Aorta (tissue), 5 donors: ENCODE measurements around the gene B4GALNT4. TPM values are rescaled to one million over a fixed set of nuclear protein-coding genes. Genes with fewer than 3 reads are reported as not detected.
A peak's percentile ranks its signal among the peaks of the same experiment; 100 is the strongest.
"Not testable (repeated sequence)": the region's sequence is repeated elsewhere in the genome, so short reads cannot be mapped to it uniquely, and the experiment has no call there.

Experiments
- ATAC-seq: fragments of 200-7000 bp; cut with Tn5 transposase; one replicate; pipeline ENCODE4 v1.9.1; 2022; ENCODE audit warnings: moderate library complexity; ENCODE audit not compliant: low FRiP score
- DNase-seq, 2 donors: peaks; one replicate each; pipeline ENCODE4 v3.0.0-alpha.2; 2020
- H3K27ac ChIP-seq, 2 donors: one replicate each; pipeline ENCODE4 v1.5.1; 2013; ENCODE audit warnings: low read length in 2 of 2, mild to moderate bottlenecking in 2 of 2, moderate library complexity in 2 of 2, control low read depth in 1 of 2, inconsistent platforms in 1 of 2, low read depth in 1 of 2
- H3K27me3 ChIP-seq, 2 donors: one replicate each; pipeline ENCODE4 v1.6.1; 2013; ENCODE audit warnings: control low read depth in 1 of 2, low read length in 1 of 2, mild to moderate bottlenecking in 1 of 2, moderate library complexity in 1 of 2; ENCODE audit not compliant: insufficient read depth in 2 of 2, control insufficient read depth in 1 of 2
- H3K36me3 ChIP-seq, 2 donors: one replicate each; pipeline ENCODE4 v1.6.1; 2013; ENCODE audit warnings: control low read depth in 1 of 2, low read length in 1 of 2, mild to moderate bottlenecking in 1 of 2; ENCODE audit not compliant: insufficient read depth in 2 of 2, control insufficient read depth in 1 of 2
- H3K4me1 ChIP-seq, 2 donors: one replicate each; pipeline ENCODE4 v1.6.1; 2013; ENCODE audit warnings: low read length in 2 of 2, control low read depth in 1 of 2, mild to moderate bottlenecking in 1 of 2, moderate library complexity in 1 of 2; ENCODE audit not compliant: insufficient read depth in 2 of 2, control insufficient read depth in 1 of 2
- H3K4me3 ChIP-seq, 2 donors: one replicate each; pipeline ENCODE4 v1.5.1; 2013; ENCODE audit warnings: low read length in 2 of 2, control low read depth in 1 of 2, mild to moderate bottlenecking in 1 of 2
- H3K9me3 ChIP-seq: one replicate; pipeline ENCODE4 v1.6.1; 2013; ENCODE audit warnings: mild to moderate bottlenecking, low read length; ENCODE audit not compliant: control insufficient read depth
- WGBS, 2 donors: extraction: QIAGEN DNeasy Blood & Tissue Kit; methylation state at CpG; one replicate each; pipeline ENCODE4 v1.1.7; 2013; 5-methylcytosine and 5-hydroxymethylcytosine counted together
- intact Hi-C, 2 donors: fragments of 100-400 bp; cut with DNase I; formaldehyde crosslinking; loops; one replicate each; pipeline versions ENCODE4 v1.14.2 to v1.15.0; 2022
- polyA plus RNA-seq, 2 donors: library from polyadenylated mRNA; stranded (reverse); fragments of 200-250 nt; gene quantifications; one replicate each; pipeline ENCODE4 v1.2.3, GENCODE V29; 2013
- total RNA-seq, 2 donors: library from RNA; stranded (reverse); fragmentation: NEBNext Ultra II Directional; extraction: Animal tissue kit (Norgen Biotek cat#: 25700); gene quantifications; one replicate each; pipeline ENCODE4 v1.2.1, GENCODE V29; 2021
- donor health status: healthy with polysubstance abuse.
- donor health status: Bipolar disorder and iron deficiency.
- donor health status: DM: no; HTN: no; CAD: no.
- donor health status: DM: no; HTN: no; CAD: no.
- donor health status: DM: yes; HTN: yes; CAD: no.

Gene B4GALNT4
- total and polyA plus RNA-seq, 4 donors, result 0.38 to 4.6 (median 1.9) TPM

- H3K9me3 ChIP-seq, H3K4me3 ChIP-seq, H3K27me3 ChIP-seq, H3K36me3 ChIP-seq, ATAC-seq, H3K27ac ChIP-seq, H3K4me1 ChIP-seq, intact Hi-C loops: not testable (repeated sequence)
- DNase-seq, result peak in 1 of 2 donors; percentile 36
- 86 to 89% methylated on average over 8 to 11 of the region's 11 CpGs for WGBS, 2 donors
Measured at GRCh38 chr11:411520-411919, 42.2 kb downstream of the B4GALNT4 start.

- WGBS, 2 donors, result 74 to 76% methylated on average over 14 to 15 of the region's 15 CpGs
- H3K27me3 ChIP-seq, result no peaks in the 10 kb centered on the region
- H3K4me1 ChIP-seq, result no peaks in the 10 kb centered on the region
- H3K9me3 ChIP-seq, result no peaks in the 10 kb centered on the region
- no peak overlapping the region for H3K4me3 ChIP-seq
- no peak for ATAC-seq
- intact Hi-C loops, result no loop called here
- DNase-seq, result peak in 1 of 2 donors; percentile 44
- no peak overlapping the region for H3K27ac ChIP-seq
- no peaks in the 10 kb centered on the region for H3K36me3 ChIP-seq
Measured at GRCh38 chr11:412641-413119, 43.4 kb downstream of the B4GALNT4 start.

- 40 to 47% methylated on average over 11 to 13 of the region's 14 CpGs for WGBS, 2 donors
- Histone ChIP-seq H3K4me1 (no peaks in the 10 kb centered on the region), H3K4me3 (no peak overlapping the region), H3K27me3 (no peaks in the 10 kb centered on the region), H3K9me3 (no peaks in the 10 kb centered on the region), H3K27ac (no peak overlapping the region), H3K36me3 (no peaks in the 10 kb centered on the region)
- ATAC-seq, result no peak
- DNase-seq, result peak in 1 of 2 donors; percentile 45
- intact Hi-C loops, result no loop called here
Measured at GRCh38 chr11:413120-414081, 44.1 kb downstream of the B4GALNT4 start.

- H3K27ac ChIP-seq, result no peak overlapping the region
- no peaks in the 10 kb centered on the region for H3K4me1 ChIP-seq
- H3K4me3 ChIP-seq, result no peak overlapping the region
- peak in 1 of 2 donors; percentile 35 for DNase-seq
- H3K36me3 ChIP-seq, result no peaks in the 10 kb centered on the region
- 69 to 73% methylated on average over 9 of the region's 9 CpGs for WGBS, 2 donors
- H3K27me3 ChIP-seq, result no peaks in the 10 kb centered on the region
- no peaks in the 10 kb centered on the region for H3K9me3 ChIP-seq
- intact Hi-C loops, result no loop called here
- ATAC-seq, result peak; percentile 27
Measured at GRCh38 chr11:414318-414857, 45.1 kb downstream of the B4GALNT4 start.

GRCh38 chr11:415640-416041 is 46.3 kb downstream of the B4GALNT4 start:
- intact Hi-C loops, result no loop called here
- Histone ChIP-seq H3K36me3 (no peaks in the 10 kb centered on the region), H3K27ac (no peak overlapping the region), H3K27me3 (no peaks in the 10 kb centered on the region), H3K4me1 (no peaks in the 10 kb centered on the region), H3K4me3 (no peak overlapping the region), H3K9me3 (no peaks in the 10 kb centered on the region)
- DNase-seq, result peak in 1 of 2 donors; percentile 36
- ATAC-seq, result no peak
- WGBS, 2 donors, result 66 to 73% methylated on average over 5 of the region's 5 CpGs

- ATAC-seq, result no peak
- peak in 1 of 2 donors; percentile 45 for DNase-seq
- no peaks in the 10 kb centered on the region for H3K9me3 ChIP-seq
- no peaks in the 10 kb centered on the region for H3K4me1 ChIP-seq
- WGBS, 2 donors, result 12 to 13% methylated on average over 40 to 45 of the region's 45 CpGs
- no peak overlapping the region for H3K27ac ChIP-seq
- intact Hi-C loops, result no loop called here
- H3K36me3 ChIP-seq, result no peaks in the 10 kb centered on the region
- no peak overlapping the region for H3K4me3 ChIP-seq
- H3K27me3 ChIP-seq, result no peaks in the 10 kb centered on the region
Measured at GRCh38 chr11:416051-416756, 46.9 kb downstream of the B4GALNT4 start.

- WGBS, 2 donors, result 0 to 1% methylated on average over 54 to 97 of the region's 97 CpGs
- peak in 1 of 2 donors; percentile 64 for DNase-seq
- ATAC-seq, result peak; percentile 26
- H3K27me3 ChIP-seq, result no peaks in the 10 kb centered on the region
- H3K27ac ChIP-seq, result no peak overlapping the region
- no peaks in the 10 kb centered on the region for H3K9me3 ChIP-seq
- intact Hi-C loops, result no loop called here
- no peaks in the 10 kb centered on the region for H3K4me1 ChIP-seq
- H3K36me3 ChIP-seq, result no peaks in the 10 kb centered on the region
- no peak overlapping the region for H3K4me3 ChIP-seq
Measured at GRCh38 chr11:416757-417621, 47.7 kb downstream of the B4GALNT4 start.
